GM21825 (cell line): ENCODE results near the gene SLA2.
"Not testable (repeated sequence)": the region's sequence is repeated elsewhere in the genome, so short reads cannot be mapped to it uniquely, and the experiment has no call there.

Experiments
- ATAC-seq: cut with Tn5 transposase; IDR thresholded peaks from one replicate; pipeline ENCODE4 v1.9.1; 2021; ENCODE audit warnings: mild to moderate bottlenecking, moderate library complexity; ENCODE audit not compliant: unreplicated experiment

The SLA2 gene

DNA sequence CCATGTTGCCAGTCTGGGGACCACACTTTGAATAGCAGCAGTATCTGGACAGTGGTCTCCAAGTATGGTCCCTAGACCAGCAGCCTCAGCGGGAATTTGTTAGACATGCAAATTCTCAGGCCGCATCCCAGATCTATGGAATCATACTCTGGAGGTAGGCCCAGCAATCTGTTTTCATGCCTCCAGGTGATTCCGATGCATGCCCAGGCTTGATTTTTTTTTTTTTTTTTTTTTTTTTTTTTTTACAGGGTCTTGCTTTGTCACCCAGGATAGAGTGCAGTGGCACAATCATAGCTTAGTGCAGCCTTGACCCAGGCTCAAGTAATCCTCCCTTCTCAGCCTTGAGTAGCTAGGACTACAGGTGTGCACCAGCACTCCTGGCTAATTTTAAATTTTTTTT lies 682 bp upstream of the SLA2 start:
- ATAC-seq, result no peak

DNA sequence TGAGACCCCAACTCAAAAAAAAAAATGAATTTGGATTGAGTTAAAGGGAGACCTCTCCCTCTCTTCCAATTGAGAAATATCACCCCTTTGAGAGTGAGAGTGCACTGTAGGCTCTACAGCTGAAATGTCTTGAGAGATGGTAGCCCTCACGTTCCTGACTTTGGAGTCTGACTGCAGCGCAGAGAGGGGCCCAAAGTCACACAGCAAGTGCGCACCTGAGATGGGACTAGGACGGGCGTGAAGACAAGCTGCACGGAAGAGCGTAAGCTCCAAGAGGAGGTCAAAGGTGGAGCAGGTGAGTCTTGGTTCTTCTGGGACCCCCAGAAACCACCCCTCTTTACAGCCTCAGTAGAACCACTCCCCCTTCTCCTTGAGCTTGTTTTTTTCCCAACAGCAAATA lies 643 bp downstream of the SLA2 start:
- no peak for ATAC-seq

DNA sequence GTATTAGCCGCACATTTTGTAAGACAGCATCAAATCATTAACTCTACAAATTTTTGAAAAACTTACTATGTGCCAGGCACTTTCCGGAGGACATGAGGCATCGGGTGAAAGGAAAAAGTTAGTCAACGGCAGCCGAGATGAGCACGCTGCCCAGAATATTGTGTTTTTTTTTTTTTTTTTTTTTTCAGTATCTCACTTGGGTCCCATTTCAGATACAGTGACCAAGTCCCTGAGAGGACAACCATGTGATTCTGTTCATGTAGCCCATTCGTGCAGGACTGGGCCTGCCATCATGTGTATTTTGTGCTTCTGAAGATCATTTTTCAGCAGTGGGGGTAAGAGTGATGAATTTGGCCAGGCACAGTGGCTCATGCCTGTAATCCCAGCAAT lies 1.3 kb downstream of the SLA2 start:
- no peak for ATAC-seq

DNA sequence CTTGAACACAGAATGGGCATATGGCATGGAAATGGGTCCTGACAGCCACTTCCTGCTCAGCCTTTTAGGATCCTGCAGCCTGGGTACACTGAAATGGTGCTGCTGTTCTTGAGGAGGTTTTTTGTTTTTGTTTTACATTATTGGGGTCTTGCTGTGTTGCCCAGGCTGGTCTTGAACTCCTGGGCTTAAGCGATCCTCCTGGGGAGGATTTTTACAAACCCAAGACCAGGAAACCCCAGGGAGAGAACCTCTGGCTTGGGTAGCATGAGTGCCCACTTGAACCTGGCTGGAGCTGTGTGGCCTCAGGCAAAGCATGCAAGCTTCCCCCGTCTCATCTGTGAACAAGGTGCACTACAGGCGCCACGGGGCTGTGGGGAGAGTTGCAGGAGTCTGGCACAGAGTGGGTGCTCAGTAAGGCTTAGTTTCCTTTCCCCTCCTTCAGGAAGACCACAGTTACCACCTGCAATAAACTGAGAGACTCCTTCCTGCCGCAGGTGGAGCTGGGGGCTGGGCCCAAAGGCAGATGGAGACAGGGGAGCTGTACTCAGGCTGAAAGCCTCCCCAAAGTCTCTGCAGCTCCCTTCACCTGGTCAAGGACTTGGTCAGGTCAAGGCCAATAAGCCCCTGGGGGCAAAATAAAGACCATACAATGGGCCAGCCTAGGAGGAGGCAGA lies 1.8 kb downstream of the SLA2 start:
- ATAC-seq, result no peak

DNA sequence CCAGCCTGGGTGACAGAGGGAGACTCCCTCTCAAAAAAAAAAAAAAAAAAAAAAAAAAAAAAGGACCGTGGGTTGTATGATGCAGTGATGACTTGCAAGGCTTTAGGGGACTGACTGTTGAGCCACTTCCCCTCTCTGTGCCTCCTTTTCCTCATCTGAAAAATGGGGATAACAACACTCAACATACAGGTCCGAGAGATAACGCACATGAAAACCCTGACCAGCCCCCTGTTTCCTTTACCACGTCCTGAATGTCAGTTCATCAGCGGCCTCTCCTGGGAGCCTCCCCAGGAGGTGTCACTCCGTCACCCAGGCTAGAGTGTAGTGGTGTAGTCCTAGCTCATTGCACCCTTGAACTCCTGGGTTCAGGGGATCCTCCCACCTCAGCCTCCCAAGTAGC lies 3.9 kb downstream of the SLA2 start:
- ATAC-seq, result no peak

DNA sequence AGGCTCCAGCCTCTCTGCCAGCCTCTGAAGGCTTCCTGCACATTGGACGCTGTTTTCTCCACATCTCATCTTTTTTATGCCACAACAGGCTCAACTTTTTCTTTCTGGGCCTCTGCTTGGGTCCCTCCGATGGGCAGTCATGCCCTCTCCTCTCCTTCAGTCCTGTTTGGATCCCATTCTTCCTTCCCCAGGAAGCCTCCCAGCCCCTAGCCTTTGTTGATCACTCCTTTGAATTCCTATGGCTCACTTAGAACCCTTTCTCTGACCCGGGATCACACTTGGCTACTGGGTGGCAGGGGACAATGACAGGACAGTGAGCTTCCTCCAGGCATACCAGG lies 4.5 kb downstream of the SLA2 start:
- no peak for ATAC-seq

DNA sequence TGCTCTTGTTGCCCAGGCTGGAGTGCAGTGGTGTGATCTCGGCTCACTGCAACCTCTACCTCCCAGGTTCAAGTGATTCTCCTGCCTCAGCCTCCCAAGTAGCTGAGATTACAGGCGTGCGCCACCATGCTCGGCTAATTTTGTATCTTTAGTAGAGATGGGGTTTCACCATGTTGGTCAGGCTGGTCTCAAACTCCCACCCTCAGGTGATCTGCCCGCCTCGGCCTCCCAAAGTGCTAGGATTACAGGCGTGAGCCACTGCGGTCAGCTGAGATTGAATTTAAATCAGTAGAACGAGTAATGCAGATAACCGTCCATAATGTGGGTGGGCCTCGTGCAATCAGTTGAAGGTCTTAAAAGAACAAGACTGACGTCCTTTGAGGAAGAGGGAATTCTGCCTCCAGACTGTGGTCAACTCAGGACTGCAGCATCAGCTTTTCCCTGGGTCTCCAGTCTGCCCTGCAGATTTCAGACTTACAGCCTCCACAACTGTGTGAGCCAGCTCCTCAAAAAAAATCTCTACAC lies 7.1 kb downstream of the SLA2 start:
- ATAC-seq, result not testable (repeated sequence)

DNA sequence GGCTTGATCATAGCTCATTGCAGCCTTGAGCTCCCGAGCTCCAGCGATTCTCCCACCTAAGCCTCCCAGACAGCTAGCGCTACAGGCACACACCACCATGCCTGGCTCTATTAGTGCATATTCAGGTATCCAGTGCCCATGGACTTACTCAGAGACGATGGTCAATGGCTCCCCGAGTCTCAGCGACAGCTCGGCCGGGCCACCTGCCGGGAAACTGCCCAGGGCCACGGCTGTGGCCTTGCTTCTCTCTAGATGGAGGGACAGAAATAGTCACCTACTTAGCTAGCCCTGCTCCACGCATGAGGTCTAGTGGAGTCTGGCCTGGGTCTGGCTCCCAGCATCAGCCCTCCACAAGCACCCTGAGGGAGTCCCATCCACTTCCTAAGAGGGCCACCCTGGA lies 11.7 kb downstream of the SLA2 start:
- no peak for ATAC-seq

DNA sequence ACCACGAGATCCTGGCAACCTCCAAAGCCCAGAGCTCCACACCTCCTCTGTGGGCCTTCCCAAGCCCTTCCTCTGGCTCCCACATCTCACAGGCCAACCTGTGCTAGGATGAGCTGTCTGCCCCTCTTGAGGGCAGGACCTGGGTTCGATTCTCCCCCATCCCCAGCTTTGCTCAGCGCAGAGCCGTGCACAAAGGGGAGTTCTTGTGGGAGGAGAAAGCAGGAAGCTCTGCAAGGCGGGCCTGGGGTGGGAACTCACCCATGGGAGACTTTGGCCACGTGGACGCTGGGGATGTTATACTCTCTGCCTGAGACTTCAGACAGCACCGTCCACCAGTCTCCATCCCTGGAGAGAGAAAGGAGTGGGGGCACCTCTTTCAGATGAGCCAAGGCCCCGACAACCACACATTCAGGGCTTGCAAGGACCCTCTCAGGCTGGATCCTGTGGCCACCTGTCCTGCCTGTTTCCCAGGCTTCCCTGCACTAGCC lies 12.7 kb downstream of the SLA2 start:
- ATAC-seq, result no peak

DNA sequence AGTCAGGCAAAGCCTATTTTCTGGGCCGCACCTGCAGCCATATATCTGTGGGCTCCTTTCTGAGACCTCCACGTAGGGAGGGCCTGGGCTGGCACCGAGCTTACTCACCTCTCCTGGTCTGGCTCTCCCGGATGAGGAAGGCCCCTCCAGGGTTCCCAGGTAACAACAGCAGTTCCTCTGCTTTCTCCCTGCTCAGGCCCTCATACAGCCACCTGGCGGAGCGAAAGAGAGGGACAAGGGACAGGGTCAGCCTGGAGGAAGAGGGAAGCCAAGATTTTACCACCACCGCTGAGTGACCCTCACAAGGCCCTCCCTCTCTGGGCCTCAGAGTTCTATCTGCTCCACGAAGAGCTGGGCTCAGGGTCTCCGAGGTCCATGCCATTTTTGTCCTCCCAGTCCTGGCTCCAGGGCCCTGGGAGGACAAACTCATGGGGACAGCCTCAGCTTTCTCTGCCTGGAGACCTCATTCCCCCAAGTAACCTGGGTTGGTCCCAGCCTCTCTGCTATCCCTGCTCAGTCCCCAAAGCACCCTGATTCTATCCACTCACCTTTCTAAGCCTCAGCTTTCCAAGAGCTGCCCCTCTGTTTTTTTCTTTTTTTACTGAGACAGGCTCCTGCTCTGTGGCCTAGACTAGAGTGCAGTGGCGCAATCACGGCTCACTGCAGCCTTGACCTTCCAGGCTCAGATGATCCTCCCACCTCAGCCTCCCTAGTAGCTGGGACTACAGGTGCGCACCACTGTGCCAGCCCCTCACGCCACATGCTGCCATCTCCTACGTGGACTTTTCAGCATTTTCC lies 13.3 kb downstream of the SLA2 start:
- ATAC-seq, result no peak

DNA sequence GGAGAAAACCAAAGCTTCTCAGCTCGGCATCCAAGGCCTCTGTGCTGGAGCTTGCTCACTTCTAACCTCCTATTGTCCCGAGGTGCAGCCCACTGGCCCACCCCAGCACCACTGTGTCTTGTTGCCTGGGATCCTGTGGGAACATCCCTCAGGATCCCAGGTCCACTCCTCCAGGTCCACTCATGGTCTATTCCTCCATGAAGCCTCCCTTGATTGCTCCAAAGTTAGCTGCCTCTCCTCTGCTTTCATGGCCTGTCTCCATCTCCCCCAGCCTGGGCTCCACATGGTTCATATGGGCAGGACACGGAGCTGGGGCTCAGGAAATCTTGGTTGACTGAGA lies 13.9 kb downstream of the SLA2 start:
- no peak for ATAC-seq

DNA sequence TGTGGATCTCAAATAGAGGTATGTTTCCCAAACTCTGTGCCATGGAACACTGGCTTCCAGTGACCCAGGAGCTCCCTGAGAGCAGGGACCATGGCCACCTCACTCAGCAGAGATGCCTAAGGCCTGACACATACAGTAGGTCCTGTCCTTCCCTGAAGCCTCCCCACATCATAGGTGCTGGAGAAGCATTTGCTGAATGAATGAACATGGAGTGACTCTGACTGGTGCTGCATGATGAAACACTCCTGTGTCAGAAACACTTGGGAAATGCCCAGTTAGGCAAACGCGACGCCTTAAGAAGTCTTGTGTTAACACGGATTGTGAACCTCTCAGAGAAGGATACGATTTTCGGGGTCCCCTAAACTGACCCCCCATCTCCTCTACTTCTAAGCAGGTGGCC lies 14.3 kb downstream of the SLA2 start:
- no peak for ATAC-seq

DNA sequence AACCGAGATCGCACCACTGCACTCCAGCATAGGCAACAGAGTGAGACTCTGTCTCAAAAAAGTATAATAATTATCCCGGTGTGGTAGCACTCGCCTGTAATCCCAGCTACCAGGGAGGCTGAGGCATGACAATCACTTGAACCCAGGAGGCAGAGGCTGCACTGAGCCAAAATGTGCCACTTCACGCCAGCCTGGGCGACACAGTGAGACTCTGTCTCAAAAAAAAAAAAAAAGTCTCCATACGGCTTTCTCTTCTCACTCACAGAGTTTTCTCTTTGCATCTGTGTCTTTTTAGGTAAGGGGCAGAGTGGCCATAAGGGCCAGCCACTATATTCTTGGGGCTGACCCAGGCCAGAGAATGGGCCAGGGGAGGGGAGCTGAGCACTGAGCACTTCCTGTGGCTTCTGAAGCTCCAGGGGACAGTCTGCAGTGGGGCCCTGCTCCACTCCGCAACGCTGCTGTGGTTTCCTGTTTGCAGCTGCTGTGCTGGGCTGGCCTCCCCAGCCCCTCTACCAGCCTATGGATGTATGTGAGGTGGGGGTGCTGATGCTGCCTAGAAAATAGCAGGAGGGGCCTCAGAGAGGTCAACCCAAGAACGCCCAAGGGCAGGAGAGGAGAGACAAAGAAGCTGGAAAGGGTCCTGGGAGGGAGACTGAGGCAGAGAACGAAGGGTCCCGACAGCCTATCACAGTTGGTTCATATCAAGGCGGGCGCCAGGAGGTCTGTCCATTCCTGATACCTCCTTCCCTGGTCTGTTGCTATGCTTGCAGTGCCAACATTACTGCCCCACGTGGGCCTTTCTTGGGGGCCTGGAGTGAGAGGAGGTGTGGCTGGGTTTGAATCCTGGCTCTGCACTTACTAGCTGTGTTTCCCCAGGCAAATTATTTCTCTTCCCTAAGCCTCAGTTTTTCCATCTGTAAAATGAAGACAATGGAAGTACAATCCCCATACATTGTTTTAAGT lies 16.0 kb downstream of the SLA2 start:
- no peak for ATAC-seq

DNA sequence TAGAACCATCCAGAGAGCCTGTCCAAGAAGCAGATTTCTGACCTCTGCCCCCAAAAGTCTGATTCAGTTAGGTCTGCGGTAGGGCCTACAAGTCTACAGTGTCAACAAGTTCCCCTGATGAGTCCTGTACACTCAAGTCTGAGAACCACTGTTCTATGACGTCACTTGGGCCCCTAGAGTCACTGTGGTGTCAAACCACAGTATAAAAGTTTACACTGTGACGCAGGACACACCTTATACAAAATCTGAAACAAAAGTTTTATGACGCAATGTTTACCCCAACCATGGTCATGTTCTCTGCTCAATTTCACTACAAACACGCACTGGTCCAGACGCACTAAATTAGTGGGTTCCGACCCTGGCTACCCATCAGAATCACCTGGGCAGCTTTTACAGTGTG lies 17.9 kb downstream of the SLA2 start:
- no peak for ATAC-seq

DNA sequence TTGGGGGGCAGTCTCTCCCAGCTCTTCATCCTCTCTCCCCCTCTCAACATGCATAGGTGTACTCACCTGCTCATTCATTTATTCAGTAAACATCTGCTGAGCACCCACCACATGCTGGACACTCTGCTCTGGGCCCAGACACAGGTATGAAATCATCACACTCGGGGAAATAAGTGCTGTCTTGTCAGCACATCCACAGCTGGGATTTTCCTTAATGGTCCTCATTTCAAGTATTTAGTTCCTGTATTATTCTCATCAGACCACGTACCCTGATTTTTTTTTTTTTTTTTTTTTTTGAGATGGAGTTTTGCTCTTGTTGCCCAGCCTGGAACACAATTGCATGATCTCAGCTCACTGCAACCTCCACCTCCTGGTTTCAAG lies 21.1 kb downstream of the SLA2 start:
- no peak for ATAC-seq

DNA sequence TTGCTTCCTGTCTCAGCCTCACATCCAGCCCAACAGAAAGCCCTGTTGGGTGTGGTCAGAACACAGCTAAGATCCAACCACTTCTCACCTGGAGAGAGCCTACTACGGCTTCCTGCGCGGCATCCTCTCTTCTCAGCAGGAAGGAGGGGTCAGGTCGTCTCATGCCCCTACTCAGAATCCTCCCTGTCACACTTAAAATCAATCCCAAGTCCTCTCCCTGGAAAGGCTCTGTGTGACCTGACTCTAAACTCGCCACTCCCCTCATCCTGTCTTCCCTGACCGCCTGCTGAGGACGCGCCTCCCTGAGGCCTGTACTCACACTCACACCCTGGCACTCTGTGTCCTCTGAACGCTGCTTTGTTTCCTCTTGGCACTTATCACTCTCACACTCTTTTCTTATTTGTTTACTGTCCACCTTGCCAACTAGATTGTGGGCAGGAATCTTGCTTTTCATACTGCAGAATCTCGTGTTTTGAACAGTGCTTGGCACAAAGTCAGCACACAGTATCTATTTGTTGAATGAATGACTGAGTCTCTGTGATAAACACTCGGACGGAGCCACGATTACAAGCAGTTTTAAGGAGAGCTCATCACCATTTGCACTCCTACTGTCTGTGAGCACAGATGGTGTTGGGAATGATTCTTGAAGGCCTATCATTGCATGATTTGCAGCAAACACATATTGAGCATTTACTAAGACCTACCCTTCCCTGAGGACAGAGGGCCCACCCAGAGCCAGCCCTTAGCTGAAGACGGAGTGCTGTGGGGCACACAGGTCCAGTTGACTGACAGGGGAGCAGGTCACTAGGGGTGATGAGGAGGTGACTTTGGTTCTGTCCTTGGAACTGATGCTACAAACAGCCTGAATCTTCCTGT lies 21.7 kb downstream of the SLA2 start:
- ATAC-seq, result no peak

DNA sequence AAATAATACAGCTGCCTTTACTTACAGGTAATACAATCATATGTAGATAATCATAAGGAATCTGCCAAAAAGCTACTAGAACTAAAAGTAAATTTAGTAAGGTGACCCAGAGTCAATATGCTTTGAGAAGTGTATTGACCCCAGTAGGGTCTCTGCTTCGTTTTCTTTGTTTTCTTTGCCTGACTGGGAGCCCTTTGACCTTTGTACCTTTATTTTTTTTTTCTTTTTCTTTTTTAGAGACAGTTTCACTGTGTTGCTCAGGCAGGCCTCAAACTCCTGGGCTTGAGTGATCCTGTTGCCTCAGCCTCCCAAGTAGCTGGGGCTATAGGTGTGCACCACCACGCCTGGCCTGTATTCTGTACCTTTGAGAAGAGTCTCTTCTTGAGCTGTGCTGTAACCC lies 22.6 kb downstream of the SLA2 start:
- no peak for ATAC-seq

DNA sequence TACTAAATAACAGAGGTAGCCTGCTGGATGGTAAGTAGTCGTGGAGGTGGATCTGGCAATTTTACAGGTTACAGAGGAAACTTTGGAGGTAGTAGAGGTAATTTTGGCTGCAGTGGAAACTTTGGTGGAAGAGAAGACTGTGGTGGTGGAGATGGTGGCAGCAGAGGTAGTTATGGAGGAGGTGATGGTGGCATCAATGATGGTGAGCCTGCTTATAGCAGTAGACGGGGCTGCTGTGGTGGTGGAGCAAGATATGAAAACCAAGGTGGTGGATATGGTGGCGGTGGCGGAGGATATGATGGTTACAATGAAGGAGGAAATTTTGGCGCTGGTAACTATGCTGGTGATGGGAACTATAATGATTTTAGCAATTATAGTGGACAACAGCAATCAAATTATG lies 25.1 kb downstream of the SLA2 start:
- ATAC-seq, result no peak

DNA sequence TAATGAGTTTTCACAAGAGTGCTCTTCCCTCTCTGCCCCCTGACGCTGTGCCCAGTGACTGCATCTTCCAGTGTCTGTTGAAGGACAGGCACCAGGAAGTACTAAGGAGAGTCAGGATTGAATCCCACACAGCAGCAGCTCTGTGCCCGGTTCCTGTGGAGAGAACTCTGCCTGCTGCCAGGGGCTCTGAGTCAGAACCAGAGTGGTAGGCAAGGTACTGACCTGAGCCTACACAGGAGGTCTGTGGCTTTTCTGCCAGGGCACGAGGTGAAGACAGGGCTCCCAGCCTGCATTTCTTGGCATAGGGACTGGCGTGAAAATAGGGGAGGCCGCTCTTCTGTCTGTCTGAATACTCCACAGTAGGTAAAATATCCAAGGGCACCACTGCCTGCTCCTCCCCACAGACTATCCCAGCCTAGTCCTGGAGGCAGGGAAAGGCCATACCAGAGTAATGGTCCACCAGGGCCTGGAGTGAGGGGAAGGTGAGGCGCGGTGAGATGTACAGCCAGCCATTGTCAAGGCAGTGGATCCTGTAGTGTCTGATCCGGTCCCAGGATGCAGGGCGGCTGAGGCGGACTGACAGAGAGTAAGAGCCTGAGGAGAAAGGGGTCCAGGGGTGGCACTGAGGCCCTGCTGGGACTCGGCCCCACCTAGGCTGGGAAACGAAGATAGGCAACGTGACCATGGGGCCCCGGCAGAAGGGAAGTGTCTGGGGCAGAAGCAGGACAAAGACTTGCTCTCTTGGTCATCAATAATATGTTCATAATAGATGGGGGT lies 31.0 kb downstream of the SLA2 start:
- no peak for ATAC-seq

DNA sequence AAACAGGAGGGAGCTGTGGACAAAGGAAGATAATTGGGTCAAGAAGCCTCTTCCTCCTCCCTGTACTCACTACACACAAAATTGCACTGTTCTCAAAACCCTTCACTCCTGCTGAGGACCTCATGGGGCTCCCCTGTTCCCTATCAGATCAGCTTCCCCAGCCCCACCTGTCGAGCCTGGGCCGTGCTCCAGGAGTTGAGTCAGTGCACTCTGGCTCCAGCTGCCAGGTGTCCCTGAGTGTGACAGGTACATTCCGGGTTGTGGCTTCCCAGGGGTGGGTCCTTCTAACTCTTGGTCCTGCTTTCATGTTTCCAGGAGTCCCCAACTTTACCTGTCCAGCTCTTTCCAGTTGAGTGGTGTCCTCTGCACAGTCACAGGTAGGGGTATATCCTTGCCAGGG lies 32.0 kb downstream of the SLA2 start:
- ATAC-seq, result no peak
